GM10266 (cell line): Measurements from ENCODE around the gene PROM1.

Source experiments
- DNase-seq: peaks from one replicate; pipeline ENCODE4 v3.0.0; 2012; ENCODE audit errors: extremely low spot score
- CTCF ChIP-seq: IDR thresholded peaks from 2 replicates; pipeline ENCODE4 v1.5.1; 2012; ENCODE audit warnings: mild to moderate bottlenecking, low read depth; ENCODE audit not compliant: control insufficient read depth, insufficient read depth; ENCODE audit errors: missing control alignments

PROM1 gene

GRCh38 chr4:16027626-16028025 is 56.2 kb downstream of the PROM1 start:
- DNase-seq, result no peak
- no peak for TF ChIP-seq CTCF

DNA sequence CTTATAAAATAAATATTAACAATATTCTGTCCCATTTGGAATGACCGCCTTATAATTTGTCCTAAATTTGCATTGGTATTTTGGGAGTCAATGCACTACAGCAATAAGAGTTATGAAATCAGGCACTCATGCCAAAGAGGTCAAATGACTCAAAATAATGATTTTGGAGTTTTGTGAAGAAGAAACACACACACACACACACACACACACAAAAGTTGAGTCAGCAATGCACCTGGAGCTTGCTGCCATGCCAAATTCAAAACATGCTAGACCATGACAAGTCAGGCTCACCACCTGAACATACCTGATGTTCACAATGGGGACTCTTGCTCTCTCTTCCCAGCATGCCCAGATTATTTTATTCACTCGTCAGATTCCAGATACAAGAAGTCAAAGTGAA is 56.7 kb downstream of the PROM1 start:
- no peak for DNase-seq
- TF ChIP-seq CTCF, result no peak

GRCh38 chr4:16026160-16026761 is 57.6 kb downstream of the PROM1 start:
- DNase-seq, result peak; percentile 42
- TF ChIP-seq CTCF, result peak; percentile 74

DNA sequence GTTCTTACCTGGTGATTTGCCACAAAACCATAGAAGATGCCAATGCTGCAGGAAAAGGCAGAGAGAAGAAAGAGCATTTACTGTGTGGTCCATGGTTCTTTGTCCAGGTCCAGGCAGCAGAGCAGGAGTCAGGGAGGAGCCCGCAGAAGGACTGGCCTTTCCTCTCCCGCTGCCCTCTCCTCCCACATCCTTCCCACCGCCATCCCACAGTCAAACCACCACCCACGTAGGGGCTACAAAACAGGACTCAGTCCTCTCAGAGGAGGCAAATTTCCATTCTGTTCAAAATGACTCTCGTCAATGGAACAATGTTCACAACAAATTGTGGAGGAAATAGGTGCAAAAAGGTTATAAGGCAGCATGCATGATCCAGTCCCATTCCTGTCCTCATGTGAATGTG is 58.6 kb downstream of the PROM1 start:
- no peak for DNase-seq
- no peak for TF ChIP-seq CTCF

DNA sequence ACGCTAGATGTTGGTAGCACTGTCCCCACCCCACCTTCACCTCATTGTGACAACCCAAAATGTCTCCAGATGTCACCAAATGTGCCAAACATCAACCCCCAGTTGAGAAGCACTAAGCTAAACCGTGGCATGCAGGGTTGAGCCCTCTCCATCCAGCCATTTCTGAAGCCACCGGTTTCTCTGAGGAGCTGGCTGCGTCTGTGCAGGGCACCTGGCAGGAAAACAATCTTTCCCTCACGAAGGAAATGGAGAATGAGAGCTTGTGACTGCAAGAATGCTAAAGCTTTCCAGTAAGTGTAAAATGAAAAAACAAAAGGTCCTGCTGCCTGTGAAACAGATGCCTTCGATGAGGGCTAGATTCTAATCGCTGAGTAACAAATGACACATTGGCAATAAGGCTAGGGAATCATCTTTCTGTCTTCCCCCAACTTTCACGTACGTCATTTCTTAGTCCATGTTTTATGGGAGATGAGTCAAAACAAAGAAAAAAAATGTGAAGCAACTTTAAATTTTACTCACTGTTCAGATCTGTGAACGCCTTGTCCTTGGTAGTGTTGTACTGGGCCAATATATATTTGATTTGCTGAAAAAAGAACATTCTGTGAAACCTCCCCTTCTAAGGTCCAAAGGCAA is 59.9 kb downstream of the PROM1 start:
- no peak for TF ChIP-seq CTCF
- no peak for DNase-seq

DNA sequence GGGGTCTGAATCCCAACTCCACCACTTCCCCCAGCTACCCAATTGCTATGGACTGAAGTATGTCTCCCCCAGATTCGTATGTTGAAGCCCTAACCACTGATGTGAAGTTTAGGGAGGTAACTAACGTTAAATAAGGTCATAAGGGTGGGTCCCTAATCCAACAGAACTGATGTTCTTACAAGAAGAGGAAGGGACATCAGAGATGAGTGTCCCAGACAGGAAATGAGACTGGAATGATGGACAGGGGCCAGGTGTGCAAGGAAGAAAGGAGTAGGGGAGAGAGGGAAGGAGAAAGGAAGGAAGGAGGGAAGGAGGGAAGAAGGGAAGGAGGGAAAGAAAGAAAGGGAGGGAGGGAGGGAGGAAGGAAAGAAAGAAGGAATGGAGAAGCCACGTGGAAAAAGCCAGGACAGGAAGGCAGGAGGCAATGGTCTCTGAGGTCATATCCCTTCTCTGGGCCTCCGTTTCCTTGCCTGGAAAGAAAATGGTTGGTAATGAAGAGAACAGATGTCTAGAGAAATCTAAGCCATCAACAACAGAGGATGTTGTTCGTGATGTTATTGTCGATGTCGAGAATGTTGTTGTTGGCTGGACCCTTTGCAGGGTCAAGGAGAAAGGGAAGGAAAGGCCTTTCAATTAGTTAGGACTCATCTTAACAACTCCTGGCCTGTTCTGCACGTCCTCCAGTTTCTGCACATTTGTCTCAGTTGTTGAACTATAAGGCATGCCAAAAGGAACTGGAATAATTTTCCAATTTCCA is 61.8 kb downstream of the PROM1 start:
- no peak for DNase-seq
- no peak for TF ChIP-seq CTCF

- TF ChIP-seq CTCF, result no peak
Measured at GRCh38 chr4:16019649-16020048, 64.2 kb downstream of the PROM1 start.

More at GRCh38 chr4:16019649-16020048, 64.2 kb downstream of the PROM1 start:
- no peak for DNase-seq
